Esophagus squamous epithelium (tissue), 5 donors: Measurements from ENCODE around the gene ADAMTS12. TPM values are rescaled to one million over a fixed set of nuclear protein-coding genes. Genes with fewer than 3 reads are reported as not detected.

Experiments used
- DNase-seq: peaks from one replicate; lab custom pipeline; 2025; lab: John Stamatoyannopoulos, UW
- H3K27ac ChIP-seq, 4 donors: fragments of 200-600 bp; sonication (generic); one replicate each; pipeline ENCODE4 v1.5.1; 2016 to 2019; ENCODE audit warnings: mild to moderate bottlenecking in 1 of 4
- H3K27me3 ChIP-seq, 4 donors: fragments of 200-600 bp; sonication (generic); 1 replicate in 3 of 4; 2 replicates in 1 of 4; pipeline versions ENCODE4 v1.5.1 to v1.6.0; 2017 to 2021; ENCODE audit warnings: antibody characterized with exemption in 1 of 4
- H3K36me3 ChIP-seq, 3 donors: fragments of 200-600 bp; sonication (generic); one replicate each; pipeline ENCODE4 v1.5.1; 2016 to 2019
- H3K4me1 ChIP-seq, 3 donors: fragments of 200-600 bp; sonication (generic); one replicate each; pipeline ENCODE4 v1.5.1; 2017 to 2019
- H3K4me3 ChIP-seq, 4 donors: fragments of 200-600 bp; sonication (generic); 1 replicate in 3 of 4; 2 replicates in 1 of 4; pipeline ENCODE4 v1.5.1; 2016 to 2019; ENCODE audit warnings: mild to moderate bottlenecking in 2 of 4, moderate library complexity in 1 of 4
- H3K9me3 ChIP-seq, 3 donors: fragments of 200-600 bp; sonication (generic); one replicate each; pipeline ENCODE4 v1.5.1; 2016 to 2019
- CTCF ChIP-seq, 6 experiments: fragments of 450-650 bp in 4 of 6; fragments of 200-600 bp in 2 of 6; sonication (generic) in 2 of 6; IDR thresholded peaks; one replicate each; pipeline ENCODE4 v1.5.1; 2016 to 2019; ENCODE audit warnings: antibody characterized with exemption in 6 of 6, mild to moderate bottlenecking in 4 of 6, moderate library complexity in 4 of 6
- POLR2A ChIP-seq, 4 donors: fragments of 450-650 bp; IDR thresholded peaks; one replicate each; pipeline ENCODE4 v1.6.1; 2017; ENCODE audit warnings: antibody characterized with exemption in 4 of 4, mild to moderate bottlenecking in 4 of 4, moderate library complexity in 3 of 4
- WGBS, 2 donors: methylation state at CpG; one replicate each; pipeline ENCODE4 v1.1.5; 2018; 5-methylcytosine and 5-hydroxymethylcytosine counted together
- intact Hi-C: fragments of 100-400 bp; cut with DNase I; formaldehyde crosslinking; loops from one replicate; pipeline ENCODE4 v1.15.0; 2022
- total RNA-seq, 4 donors: library from RNA; depleted of rRNA; stranded (reverse); fragments of >200 nt; gene quantifications; one replicate each; pipeline ENCODE4 v1.1.0, GENCODE V29; 2016
- donor health status: DM: yes; HTN: yes; CAD: no.

Gene ADAMTS12
- total RNA-seq, 4 donors from 2014 or later, result 0.73 to 1.3 (median 0.76) TPM; not detected in 1

GRCh38 chr5:33539212-33539611 is 352.6 kb downstream of the ADAMTS12 start:
- TF ChIP-seq POLR2A (IDR thresholded peaks at IDR 0.05), result no peak
- Histone ChIP-seq H3K9me3 (no peaks in the 10 kb centered on the region), H3K27ac (no peak overlapping the region), H3K4me3 (no peak overlapping the region), H3K4me1 (no peaks in the 10 kb centered on the region), H3K27me3 (no peaks in the 10 kb centered on the region), H3K36me3 (no peaks in the 10 kb centered on the region)
- WGBS, 2 donors, result 50 to 67% methylated on average over 1 of the region's 1 CpG
- no peak for DNase-seq
- intact Hi-C loops, result no loop called here

- Histone ChIP-seq H3K4me3 (no peak overlapping the region), H3K4me1 (no peaks in the 10 kb centered on the region), H3K9me3 (no peaks in the 10 kb centered on the region), H3K27ac (no peak overlapping the region), H3K27me3 (no peaks in the 10 kb centered on the region), H3K36me3 (no peaks in the 10 kb centered on the region)
- WGBS, 2 donors, result 65 to 100% methylated on average over 2 of the region's 2 CpGs
- TF ChIP-seq CTCF (IDR thresholded peaks at IDR 0.05) (no peak), POLR2A (IDR thresholded peaks at IDR 0.05) (no peak)
- no peak for DNase-seq
- intact Hi-C loops, result no loop called here
These were observed 353.6 kb downstream of the ADAMTS12 start for GRCh38 chr5:33538201-33538600.

- H3K36me3 ChIP-seq, result no peaks in the 10 kb centered on the region
- 58 to 67% methylated on average over 1 of the region's 1 CpG for WGBS, 2 donors
- intact Hi-C loops, result no loop called here
- DNase-seq, result no peak
- H3K4me1 ChIP-seq, result no peaks in the 10 kb centered on the region
- H3K4me3 ChIP-seq, result no peak overlapping the region
- H3K27ac ChIP-seq, result no peak overlapping the region
- no peak for TF ChIP-seq CTCF (IDR thresholded peaks at IDR 0.05)
- no peaks in the 10 kb centered on the region for H3K27me3 ChIP-seq
- H3K9me3 ChIP-seq, result no peaks in the 10 kb centered on the region
These were observed 354.6 kb downstream of the ADAMTS12 start for GRCh38 chr5:33537240-33537639.

GRCh38 chr5:33536802-33537201 is 355.0 kb downstream of the ADAMTS12 start:
- H3K4me3 ChIP-seq, result no peak overlapping the region
- H3K9me3 ChIP-seq, result no peaks in the 10 kb centered on the region
- H3K4me1 ChIP-seq, result no peaks in the 10 kb centered on the region
- intact Hi-C loops, result no loop called here
- no peaks in the 10 kb centered on the region for H3K36me3 ChIP-seq
- no peak for DNase-seq
- 54 to 56% methylated on average over 1 of the region's 1 CpG for WGBS, 2 donors
- no peak overlapping the region for H3K27ac ChIP-seq
- no peak for TF ChIP-seq POLR2A (IDR thresholded peaks at IDR 0.05)
- no peak for TF ChIP-seq CTCF (IDR thresholded peaks at IDR 0.05)
- no peaks in the 10 kb centered on the region for H3K27me3 ChIP-seq

GRCh38 chr5:33531824-33532223 is 360.0 kb downstream of the ADAMTS12 start:
- intact Hi-C loops, result no loop called here
- Histone ChIP-seq H3K27me3 (no peaks in the 10 kb centered on the region), H3K36me3 (no peaks in the 10 kb centered on the region), H3K9me3 (no peaks in the 10 kb centered on the region), H3K4me1 (no peaks in the 10 kb centered on the region), H3K4me3 (no peak overlapping the region), H3K27ac (no peak overlapping the region)
- 71 to 77% methylated on average over 4 of the region's 4 CpGs for WGBS, 2 donors
- no peak for TF ChIP-seq CTCF (IDR thresholded peaks at IDR 0.05)
- no peak for TF ChIP-seq POLR2A (IDR thresholded peaks at IDR 0.05)
- no peak for DNase-seq

DNA sequence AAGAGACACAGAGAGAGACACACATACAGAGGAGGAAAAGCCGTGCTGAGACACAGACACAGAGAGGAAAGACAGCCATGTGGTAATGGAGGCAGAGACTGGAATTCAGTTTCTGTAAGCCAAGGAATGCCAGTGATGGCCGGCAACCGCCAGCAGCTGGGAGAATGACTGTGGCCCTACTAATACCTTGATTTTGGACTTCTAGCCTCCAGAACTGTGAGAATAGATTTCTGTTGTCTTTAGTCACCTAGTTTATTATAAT is 360.8 kb downstream of the ADAMTS12 start:
- WGBS, 2 donors, result 84 to 92% methylated on average over 3 of the region's 3 CpGs
- H3K27me3 ChIP-seq, result no peaks in the 10 kb centered on the region
- no peak overlapping the region for H3K27ac ChIP-seq
- no peak overlapping the region for H3K4me3 ChIP-seq
- no peaks in the 10 kb centered on the region for H3K36me3 ChIP-seq
- H3K4me1 ChIP-seq, result no peaks in the 10 kb centered on the region
- intact Hi-C loops, result no loop called here
- H3K9me3 ChIP-seq, result no peaks in the 10 kb centered on the region
- DNase-seq, result no peak
- TF ChIP-seq CTCF (IDR thresholded peaks at IDR 0.05), result no peak
- no peak for TF ChIP-seq POLR2A (IDR thresholded peaks at IDR 0.05)
